OCI-LY7 (cell line): Measurements from ENCODE around the gene PLXNA4.

ENCODE experiments used
- CTCF ChIP-seq: fragments of 200-600 bp; sonication (generic); conservative IDR thresholded peaks from 2 replicates; pipeline ENCODE4 v1.5.1; 2014; ENCODE audit warnings: mild to moderate bottlenecking, antibody characterized with exemption, low read length, moderate library complexity, mixed read lengths
- EZH2phosphoT487 ChIP-seq: fragments of 200-600 bp; sonication (generic); IDR thresholded peaks from 2 replicates; pipeline ENCODE4 v1.6.1; 2018; ENCODE audit warnings: low read depth, borderline replicate concordance, mild to moderate bottlenecking, mixed run types, antibody characterized with exemption, low read length, moderate library complexity, mixed read lengths

- TF ChIP-seq CTCF (no peak), EZH2phosphoT487 (no peak)
These were observed 459.1 kb downstream of the PLXNA4 start for GRCh38 chr7:132117181-132117580.
